Fibroblast of skin of right biceps (primary cell): ENCODE measurements around the gene ELF1.

ENCODE experiments used
- DNase-seq: peaks from one replicate; pipeline ENCODE4 v3.0.0-alpha.2; 2013

Gene ELF1

GRCh38 chr13:41006306-41006705 lies 12.8 kb downstream of the ELF1 start:
- DNase-seq = no peak

DNA sequence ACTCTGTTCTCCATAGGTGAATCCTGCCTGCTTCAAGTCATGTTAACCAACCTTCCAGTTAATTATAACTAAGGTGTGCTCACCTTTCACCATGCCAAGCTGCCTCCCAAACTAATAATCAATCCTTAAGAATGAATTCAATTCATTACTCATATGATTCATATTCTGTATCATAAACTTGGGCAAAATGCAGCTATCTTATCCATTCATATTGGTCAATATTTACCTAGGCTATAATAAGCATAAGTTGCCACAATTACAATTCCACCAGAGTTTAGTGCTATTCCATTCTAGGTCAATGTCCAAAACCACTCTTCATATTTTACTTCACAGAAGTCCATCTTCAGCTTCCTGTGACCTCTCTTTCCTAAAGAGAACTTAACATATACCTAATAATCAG lies 13.4 kb downstream of the ELF1 start:
- DNase-seq = no peak

- DNase-seq = peak; percentile 23
Observed at GRCh38 chr13:41004875-41005693, 14.0 kb downstream of the ELF1 start.

DNA sequence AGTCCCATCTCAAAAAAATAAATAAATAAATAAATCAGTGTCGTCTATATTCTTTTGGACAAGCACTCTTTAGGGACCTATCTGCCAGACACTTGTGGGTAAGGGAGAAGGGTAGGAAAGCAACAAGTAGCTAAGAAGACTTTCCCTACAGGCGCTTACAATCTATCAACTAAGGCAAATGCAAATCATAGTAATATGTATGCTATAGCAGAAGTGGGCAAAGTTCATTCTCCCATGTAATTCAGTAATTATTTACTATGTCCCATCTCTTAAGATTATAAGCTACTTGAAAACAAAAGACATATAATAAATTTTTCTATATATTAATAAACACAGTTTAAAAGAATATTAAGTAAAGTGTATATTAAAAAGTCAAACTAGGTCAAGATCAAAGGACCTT lies 16.5 kb downstream of the ELF1 start:
- DNase-seq = no peak

GRCh38 chr13:41001695-41002094 lies 17.4 kb downstream of the ELF1 start:
- no peak for DNase-seq

- DNase-seq = no peak
Observed at GRCh38 chr13:40999416-40999815, 19.7 kb downstream of the ELF1 start.

- DNase-seq = no peak
Observed at GRCh38 chr13:40996426-40997092, 22.6 kb downstream of the ELF1 start.

- no peak for DNase-seq
Observed at GRCh38 chr13:40995997-40996396, 23.1 kb downstream of the ELF1 start.

DNA sequence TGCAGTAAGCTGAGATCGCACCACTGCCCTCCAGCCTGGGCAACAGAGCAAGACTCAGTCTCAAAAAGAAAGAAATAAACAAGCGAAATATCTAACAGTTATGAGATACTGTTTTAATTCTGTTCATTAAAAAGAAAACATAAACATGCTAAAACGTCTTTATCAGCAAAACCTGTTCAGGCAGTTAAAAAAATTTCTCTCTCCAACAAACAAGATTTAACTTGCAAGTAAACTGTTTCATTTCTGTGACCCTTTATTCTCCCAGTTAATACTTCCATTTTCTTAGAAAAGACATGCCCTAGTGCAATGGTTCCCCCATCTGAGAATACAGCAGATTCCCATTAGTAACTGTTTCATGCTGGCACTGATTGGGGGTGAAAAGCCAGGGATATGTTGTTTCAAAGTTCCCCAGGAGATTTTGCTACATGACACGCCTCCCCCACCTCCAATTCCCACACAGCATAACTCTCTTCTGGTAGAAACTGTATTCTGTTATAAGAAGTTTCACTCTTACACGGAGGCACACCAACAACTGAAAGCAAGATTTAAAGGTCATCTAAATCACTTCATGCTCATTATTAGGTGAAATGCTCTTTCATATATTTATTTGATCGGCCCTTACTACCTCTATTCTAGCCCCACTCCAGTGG lies 24.4 kb downstream of the ELF1 start:
- DNase-seq = no peak

DNA sequence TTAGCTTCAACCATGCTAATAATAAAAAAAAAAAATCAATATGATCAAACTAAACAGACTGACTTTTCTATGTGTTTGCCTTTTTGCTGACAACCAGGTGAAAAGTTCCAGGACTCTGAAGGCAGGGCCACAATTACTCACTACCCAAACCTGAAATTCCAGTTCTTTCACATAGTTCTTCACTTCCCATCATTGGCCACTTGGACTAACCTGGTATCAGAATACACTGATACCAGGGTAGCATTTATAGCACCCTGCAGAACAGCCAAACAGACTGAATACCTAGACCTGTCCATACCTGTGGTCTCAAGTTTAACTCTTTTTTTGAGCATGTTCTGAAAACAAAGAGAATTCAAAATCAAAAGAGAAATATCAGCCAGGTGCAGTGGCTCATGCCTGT lies 25.1 kb downstream of the ELF1 start:
- no peak for DNase-seq

DNA sequence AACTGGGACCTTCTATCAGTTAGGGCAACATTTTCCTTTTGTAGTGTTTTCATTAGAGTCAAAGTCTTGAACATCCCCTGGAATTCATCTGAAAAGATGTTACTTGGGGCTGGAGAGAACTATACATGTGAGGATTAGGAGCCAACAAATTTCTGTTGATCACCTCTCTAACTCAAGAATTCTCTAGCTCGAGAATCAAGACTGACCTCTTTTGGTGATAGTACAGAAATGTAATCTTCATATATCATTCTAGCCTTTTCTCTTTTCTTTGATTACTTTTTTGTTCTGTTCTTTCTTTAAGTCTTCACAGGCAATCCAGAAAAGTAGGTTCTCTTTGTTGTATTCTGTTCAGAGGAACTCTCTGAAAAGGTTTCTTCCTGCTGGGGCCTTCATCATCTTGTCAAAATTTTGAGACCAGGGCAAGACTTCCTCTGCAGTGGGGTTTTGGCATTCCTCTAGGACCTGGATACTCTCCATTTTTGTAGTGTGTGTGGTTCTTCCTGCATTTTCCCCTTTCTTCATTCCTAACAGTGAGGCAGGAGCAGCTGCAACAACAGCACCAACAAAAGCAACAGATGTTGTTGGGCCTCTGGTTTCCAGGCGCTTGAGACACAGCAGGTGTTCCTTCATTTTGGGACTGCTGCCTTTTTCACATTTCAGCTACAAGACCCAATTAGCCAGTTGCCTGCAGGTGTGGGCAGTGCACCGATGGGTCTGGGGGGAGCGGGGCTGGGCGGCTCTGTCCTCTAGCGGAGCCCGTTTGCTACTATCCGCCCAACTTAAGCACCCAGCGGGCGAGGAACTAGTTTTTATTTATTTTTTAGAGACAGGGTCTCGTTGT lies 26.2 kb downstream of the ELF1 start:
- DNase-seq = no peak

DNA sequence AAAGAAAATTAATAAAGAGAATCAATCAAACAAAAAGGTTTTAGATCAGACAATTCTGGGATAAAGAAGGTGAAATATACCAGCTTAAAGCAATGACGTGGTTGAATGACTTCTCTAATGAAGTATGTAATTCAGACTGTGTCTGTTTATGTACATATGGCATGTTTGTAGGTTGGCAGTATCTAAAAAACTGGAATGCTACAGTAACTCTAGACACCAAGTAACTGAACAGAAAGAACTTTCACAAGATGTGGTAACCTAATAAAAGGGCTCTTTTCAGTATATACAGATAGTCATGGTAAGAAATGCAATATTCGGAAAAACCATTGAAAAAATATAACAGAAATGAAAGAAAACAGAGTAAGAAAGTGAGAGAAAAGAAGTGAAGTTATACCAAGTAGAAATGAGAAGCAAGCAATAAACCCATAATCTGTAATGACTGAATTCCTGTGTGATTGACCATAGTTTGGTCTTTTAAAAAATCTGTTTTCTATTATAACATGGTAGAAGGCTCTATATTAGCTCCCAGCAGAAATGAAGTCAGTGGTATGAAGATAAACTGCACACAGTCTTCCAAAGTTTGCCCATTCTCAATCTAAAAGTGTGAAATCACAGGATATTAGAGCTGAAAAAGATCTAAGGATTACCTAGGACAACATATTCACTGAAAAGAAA lies 31.4 kb downstream of the ELF1 start:
- no peak for DNase-seq

DNA sequence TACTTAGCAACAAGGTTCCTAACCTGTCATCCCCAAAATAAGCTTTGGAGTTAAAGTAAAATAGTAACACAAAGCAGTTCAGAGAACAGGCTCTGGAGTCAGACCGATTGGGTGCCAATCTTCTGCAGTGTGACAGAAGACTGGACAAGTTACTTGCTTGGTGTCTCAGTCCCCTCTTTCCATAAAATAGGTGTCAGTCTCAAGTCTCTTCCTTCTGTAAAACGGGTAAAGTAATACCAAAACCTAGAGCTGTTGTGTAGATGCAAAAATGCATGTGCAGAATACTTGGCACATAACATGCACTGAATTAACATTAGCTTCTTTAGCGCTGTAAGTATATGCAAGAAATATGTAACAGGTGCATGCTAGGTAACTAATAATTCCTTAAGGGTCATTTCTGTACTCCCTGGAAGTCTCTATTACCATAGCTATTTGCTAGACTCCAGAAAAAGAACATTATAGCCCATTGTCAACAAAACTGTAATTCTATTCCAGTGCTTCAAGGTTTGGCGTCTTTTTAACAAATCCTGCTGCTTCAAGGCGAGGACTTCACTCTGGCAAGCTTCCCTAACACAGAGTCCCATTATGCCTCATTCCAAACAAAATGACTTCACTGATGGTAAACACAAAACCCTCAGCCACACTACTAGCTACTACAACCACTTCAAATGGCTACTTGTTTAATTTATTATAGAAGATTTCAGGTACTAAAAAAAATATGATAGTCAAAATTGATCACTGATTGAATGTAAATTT lies 32.8 kb downstream of the ELF1 start:
- no peak for DNase-seq

DNA sequence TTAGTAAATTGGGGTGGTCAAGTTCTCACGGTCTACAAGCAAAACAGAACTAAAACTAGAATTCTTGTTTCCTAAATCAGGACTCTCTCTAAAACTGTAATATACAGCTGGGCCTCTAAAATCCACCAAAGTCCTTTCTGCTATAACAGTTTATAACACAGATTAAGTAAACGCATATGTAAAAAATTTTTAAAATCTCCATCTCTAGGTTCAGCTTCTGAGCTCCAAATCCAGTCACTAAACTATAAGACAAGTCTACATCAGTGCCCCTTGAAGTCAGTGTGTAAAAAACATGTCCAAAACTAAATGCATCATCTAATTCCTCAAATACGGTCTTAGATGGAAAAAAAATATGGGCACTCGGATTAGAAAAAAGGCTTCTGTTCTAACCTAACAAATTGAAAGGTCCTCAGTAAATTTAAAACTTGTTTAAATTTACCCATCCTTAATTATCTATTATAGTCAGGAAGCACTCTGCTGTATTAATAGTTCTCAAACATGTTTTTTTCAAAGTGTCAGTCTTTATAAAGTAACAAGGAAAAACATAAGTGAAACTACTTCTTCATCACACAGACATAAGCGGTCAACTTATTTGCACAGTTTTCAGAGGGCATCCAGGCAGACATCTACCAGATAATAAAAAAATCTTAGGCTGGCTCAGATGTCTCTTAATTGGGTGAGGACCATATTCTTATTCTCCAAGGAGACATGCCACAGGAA lies 33.6 kb downstream of the ELF1 start:
- no peak for DNase-seq

DNA sequence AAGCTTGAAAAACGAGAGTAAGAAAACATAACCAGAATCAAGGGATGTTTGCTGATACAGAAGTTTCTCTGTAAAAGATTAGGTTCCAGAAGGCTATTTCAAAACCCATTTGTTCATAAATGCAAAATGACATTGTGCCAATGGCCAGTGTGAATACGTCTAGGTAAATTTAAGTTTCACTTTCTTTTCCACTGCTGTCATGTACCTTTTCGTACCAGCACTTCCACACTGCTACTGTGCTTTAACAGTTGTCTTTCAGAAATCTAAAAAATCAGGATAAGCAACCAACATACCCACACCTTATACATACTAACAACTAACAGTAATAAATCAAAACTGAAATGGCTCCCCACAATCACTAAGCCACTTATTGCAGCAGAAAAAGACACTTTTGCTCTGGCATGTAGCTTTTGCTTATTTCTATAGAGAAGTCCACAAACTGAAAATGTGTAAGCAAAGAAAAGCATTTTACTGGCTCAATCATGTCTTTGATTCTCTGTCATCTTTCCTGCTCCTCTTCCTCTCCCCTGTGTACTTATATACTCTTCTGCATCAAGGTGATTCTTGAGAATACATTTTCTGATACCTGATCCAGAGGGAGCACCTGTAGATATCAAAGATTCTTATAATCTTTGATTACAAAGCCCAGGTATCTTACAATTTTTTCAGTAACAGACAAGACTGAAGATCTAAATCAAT lies 34.3 kb downstream of the ELF1 start:
- no peak for DNase-seq

- no peak for DNase-seq
Observed at GRCh38 chr13:40983725-40984667, 35.1 kb downstream of the ELF1 start.

DNA sequence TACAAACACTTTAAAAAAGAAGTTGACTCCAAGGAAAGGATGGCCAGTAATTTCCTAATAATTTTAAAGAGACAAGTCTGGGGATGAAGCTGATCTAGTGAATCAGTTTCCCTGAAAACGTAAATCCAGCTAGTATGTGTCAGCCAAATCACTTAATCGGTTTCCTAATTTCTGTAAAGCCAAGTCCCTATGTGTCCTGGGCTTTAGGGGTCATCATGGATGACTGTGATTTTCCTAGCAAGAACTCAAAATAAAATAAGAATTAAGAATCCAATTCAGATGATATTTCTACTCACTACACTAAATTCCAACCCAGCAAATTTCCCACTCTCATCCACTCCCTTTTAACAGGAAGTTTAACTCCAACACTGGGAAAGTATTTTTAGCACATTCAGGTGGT lies 35.9 kb downstream of the ELF1 start:
- no peak for DNase-seq

- no peak for DNase-seq
Observed at GRCh38 chr13:40982772-40983171, 36.3 kb downstream of the ELF1 start.

DNA sequence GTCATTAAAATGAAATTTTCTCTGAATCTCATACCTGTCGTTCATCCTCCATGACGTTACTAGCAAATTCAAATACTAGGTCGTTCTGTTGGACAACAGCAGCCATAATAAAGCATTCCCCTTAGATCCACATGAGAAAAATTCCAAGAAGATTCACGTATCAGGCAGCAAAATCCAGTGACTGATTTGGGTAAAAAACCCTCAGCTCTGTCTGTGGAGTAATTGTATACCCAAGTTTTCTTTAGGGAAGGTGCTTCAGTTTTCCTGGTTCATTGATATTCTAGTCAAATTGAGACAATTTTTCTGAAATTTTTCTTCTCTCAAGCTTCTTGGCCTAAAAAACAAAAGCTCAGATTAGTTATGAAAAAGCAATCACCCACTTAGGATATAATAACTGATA lies 37.2 kb downstream of the ELF1 start:
- DNase-seq = no peak
